LNCAP (cell line): ENCODE measurements around the gene RFTN2.
A peak's percentile ranks its signal among the peaks of the same experiment; 100 is the strongest.

ENCODE experiments used
- TF ChIP-seq, protein P1 (sequence below): fragments of 450-650 bp; IDR thresholded peaks from 2 replicates; pipeline ENCODE4 v1.5.1; 2017; ENCODE audit warnings: mild to moderate bottlenecking

RFTN2 gene

DNA sequence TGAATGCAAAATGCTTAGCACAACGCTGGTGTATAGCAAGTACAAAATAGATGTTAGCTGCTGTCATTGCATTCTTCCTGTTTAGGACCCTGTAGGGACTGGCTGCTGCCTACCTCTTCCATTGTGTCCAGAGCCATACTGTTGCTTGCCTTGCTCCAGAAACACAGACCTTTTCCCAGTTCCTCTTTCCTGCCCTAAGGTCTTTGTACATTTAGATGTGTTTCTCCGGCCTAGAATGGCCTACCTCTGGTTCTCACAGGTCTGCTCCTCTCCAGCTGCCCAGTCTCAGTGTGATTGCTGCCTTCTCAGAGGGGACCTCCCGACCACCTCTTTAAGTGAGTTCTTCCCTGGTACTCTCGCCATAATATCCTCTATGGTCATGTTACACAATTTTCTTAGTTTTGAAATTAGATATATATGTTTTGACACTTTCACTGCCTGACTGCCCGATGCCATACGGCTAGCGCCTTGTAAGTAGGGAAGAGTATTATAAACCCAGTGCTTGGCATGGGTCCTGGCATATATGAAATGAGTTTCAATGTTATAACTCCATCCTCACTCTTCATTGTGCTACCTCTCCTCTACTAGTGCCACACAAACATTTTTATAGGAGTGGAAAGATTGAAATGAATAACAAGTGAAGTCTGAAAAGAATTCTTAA is 48.3 kb downstream of the RFTN2 start:
- TF ChIP-seq, protein P1, sequence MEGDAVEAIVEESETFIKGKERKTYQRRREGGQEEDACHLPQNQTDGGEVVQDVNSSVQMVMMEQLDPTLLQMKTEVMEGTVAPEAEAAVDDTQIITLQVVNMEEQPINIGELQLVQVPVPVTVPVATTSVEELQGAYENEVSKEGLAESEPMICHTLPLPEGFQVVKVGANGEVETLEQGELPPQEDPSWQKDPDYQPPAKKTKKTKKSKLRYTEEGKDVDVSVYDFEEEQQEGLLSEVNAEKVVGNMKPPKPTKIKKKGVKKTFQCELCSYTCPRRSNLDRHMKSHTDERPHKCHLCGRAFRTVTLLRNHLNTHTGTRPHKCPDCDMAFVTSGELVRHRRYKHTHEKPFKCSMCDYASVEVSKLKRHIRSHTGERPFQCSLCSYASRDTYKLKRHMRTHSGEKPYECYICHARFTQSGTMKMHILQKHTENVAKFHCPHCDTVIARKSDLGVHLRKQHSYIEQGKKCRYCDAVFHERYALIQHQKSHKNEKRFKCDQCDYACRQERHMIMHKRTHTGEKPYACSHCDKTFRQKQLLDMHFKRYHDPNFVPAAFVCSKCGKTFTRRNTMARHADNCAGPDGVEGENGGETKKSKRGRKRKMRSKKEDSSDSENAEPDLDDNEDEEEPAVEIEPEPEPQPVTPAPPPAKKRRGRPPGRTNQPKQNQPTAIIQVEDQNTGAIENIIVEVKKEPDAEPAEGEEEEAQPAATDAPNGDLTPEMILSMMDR = no peak

DNA sequence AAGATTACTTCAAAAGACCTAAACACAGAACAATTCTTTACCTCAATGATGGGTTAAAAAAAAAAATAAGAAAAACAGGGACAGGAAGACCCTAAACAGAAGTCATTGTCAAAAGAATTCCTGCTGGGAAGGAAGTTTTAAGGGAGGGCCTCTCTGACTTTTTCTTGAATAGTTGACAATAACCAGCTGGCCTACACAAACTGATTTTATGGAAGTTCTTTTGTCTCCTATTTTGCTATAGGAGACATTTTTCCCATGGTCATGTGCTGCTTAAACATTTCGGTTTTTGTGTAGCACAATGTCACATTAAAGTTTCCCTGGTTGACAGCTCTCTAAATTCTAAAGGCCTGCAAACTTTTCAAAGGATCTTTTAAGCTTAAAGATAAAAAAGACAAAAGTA is 55.3 kb downstream of the RFTN2 start:
- TF ChIP-seq, protein P1 = no peak

DNA sequence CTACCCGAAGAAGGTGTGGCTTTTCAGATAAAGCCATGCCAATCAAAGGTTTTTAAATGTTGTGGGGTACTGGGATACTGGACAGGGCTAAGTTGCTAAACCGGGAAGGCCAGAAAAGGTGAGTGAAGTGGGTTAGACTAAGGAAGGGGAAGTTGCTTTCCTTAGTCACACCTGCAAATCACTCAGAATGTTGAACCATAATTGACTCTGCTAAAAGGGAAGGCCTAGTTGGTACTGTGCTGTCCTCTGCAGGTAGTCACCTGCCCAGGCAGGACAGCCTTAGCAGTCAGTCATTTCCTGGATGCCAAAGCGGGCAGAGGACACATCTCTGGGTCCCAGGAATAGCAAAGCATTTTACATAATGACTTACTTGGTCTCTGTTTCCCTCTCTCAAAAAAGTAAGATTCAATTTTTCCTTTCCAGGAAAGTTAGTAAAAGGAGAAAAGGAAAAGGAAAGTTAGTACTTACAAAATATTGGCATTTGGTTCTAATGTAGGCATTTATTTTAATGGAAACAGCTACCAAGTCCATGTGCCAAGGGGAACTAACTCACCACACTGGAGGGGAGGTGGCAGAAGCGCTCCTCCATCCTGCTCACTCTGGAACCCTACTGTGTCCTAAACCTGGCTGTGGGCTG is 60.3 kb downstream of the RFTN2 start:
- TF ChIP-seq, protein P1 = peak; percentile 68; the same call in 1 of the 2 replicates

DNA sequence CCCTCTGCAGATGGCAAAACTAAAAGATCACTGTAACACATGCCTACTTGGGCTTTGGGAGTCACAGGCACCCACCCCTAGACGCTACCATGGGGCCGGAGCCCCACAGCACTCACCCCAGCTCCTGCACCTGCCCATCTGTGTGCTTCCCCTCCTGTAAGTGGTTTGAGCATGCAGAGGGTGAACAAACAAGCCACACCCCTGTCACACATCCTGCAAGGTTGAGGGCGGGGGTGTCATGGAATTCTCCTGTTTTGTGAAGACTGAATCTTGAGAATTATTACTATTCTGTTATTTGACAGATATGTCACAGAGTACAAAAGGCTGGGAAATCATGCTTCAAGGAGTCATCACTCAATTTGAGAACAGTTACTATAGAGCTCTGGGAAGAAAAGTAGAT is 60.9 kb downstream of the RFTN2 start:
- TF ChIP-seq, protein P1 = no peak

DNA sequence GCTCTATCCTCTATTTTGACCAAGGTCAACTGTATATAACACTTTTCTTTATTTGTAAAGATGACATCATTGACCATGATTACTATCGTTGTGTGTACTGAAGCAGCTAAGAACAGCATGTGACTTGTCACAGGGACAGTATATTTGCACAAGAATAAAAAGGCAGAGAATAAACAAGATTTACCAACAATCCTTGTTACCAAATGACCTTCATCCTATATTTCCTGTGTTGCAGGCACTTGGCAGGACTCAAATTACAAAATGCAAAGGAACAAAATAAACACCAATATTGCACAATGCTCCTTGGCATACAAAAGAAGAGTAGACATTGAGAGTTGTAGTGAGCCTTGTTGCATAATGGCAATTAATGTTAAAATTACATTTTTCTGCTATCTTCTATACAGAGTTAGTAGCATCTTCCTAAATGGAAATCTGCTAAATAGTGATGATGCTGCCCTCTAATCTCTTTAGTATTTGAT is 61.8 kb downstream of the RFTN2 start:
- TF ChIP-seq, protein P1 = no peak

DNA sequence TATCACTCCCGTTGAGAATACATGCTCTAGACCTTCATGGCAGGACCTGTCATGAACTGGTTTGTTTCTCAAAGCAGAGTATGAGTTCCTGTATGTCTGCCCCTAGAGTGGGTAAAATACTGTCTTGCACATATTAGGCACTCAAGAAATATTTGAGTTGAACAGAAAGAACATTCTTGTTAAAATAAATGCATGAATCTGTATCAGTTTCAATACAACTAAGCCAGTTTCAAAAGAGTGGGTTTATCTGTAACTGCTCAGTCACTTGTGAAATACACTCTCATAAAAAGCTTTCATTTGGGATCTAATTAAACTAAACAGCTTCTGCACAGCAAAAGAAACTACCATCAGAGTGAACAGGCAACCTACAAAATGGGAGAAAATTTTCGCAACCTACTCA is 69.2 kb downstream of the RFTN2 start:
- TF ChIP-seq, protein P1 = no peak

DNA sequence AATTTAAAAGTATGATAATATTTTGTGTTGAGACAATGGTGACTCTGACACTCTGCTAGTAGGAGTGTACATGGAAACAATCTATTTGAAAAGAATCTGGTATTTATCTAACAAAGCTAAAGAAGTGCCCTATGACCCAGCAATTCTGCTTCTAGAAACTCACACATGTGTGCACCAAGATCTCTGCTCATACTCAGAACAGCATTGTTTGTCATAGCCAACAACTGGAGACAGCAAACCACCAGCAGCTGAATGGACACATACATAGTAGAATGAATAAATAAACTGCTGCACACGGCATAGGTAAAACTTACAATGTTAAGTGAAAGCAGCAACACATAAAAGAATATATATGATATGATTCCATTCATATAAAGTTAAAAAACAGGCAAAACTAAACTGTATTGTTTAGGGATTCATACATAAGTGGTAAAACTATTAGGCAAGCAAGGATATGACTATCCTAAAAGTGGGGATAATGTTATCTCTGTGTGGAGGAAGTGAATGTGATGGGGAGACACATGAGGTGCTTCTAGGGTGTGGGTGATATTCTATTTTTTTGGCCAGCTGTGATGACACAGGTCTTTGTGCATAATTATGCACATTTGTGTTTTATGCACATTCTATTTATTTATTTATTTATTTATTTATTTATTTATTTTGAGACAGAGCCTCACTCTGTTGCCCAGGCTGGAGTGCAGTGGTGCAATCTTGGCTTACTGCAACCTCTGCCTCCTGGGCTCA is 71.1 kb downstream of the RFTN2 start:
- TF ChIP-seq, protein P1 = no peak
